ENCODE results near the gene IFT43.

The IFT43 gene

GRCh38 chr14:76019676-76020075 is 34.1 kb downstream of the IFT43 start:
- ATAC-seq: no peak

DNA sequence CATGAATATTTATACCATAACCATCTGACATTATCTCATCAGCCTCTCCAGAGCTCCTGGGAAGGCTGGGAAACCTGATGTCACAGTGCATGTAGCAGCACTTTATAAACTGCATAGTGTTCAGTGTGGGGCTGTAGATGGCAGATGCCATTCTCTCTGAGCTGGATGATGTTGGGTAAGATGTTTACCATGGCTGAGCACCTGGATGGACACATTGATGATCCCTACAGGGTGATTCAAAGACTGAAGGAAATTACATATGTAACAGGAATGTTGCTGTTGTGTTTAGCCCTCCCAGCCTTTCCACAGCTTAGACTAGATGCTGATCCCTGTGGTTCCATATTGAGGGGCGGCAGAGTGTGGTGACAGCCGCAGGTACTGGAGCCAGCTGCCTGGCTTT is 37.4 kb downstream of the IFT43 start:
- no peak for ATAC-seq

DNA sequence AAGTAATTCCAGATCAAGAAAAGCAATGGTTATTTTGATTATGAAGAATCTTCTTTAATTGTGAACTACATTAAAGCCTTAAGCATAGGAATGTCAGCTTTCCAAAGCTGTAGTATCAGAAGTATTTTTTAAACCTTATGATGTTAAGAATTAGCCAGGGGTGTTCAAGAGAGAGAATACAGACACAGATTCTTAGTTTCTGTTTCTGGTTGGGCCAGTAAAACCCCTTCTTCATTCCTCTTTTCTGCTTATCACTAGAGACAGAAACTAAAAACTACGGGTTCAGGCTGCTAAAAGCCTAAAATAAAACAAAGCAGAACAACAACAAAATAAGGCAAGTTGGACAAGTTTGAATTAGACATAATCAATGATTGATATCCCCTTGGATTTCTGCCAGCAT is 38.2 kb downstream of the IFT43 start:
- ATAC-seq: no peak

GRCh38 chr14:76024211-76024907 is 38.8 kb downstream of the IFT43 start:
- ATAC-seq: no peak

- no peak for ATAC-seq
Measured at GRCh38 chr14:76034566-76034965, 49.0 kb downstream of the IFT43 start.

- no peak for ATAC-seq
Measured at GRCh38 chr14:76040704-76041103, 55.1 kb downstream of the IFT43 start.

- no peak for ATAC-seq
Measured at GRCh38 chr14:76045773-76046172, 60.2 kb downstream of the IFT43 start.

- ATAC-seq: no peak
Measured at GRCh38 chr14:76050250-76050649, 64.7 kb downstream of the IFT43 start.

DNA sequence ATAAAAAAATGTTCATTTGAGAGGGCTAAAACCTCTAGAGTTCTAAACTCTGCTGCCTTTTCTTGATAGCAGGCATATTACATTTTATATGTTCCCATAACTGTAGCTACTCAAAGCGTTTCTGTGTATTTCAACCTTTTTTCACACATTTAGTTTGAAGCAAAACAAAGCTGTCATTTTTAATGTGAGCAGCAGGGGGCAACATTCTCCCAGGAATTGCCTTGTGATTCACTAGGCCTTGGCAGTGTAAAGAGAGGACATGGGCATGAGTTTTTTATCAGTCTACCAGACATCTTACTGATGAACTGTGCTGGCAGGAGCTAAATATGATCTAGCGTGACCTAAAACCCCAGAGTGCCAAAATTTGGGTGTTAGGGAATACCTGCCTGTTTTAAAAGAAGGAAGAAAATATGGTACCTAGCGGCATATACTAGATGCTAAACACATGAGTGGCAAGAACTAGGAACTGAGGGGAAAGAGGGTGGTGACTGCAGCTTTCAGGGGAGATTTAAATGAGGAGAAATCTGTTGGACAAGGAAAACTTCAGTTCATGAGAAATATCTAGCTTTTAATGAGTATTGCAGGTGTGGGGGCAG is 65.3 kb downstream of the IFT43 start:
- ATAC-seq: peak in 1 of 2 donors; percentile 30

GRCh38 chr14:76051717-76052465 is 66.3 kb downstream of the IFT43 start:
- no peak for ATAC-seq

DNA sequence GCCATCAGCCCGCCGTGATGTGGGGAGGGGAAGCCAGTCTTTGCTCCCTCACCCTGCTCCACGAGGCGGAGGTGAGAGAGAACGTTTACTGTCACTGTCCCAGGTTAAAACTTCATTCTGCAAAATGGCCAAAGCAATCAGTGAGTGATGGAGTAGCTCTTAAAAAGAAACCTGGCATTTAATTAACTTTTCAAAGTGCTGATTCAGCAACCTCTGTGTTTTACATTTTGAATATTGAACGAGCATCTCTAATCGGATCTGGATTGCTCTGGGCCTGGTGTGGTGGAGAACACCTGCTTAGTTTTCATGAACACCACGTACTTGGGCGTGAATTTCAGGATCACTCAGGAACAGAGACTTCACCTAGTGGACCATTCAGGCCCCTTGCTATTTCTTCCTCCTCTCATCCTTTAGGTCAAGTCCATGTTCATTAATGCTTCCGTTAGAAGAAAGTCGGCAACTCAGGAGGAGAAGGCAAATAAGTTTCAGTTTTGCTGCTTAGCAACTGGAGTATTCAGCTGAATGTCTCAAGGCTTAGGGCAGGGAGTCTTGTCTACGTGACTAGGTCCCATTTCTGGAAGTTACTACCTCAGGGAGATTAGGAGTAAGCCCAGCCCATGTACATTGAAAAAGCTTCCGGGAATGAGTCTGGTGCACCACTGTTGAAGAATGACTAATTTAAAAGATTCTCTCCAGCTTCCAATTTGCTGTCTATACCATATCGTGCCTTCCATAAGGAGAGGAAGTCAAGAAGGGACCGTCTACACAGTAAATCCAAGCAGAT is 68.2 kb downstream of the IFT43 start:
- no peak for ATAC-seq

GRCh38 chr14:76055330-76055729 is 69.8 kb downstream of the IFT43 start:
- ATAC-seq: no peak

DNA sequence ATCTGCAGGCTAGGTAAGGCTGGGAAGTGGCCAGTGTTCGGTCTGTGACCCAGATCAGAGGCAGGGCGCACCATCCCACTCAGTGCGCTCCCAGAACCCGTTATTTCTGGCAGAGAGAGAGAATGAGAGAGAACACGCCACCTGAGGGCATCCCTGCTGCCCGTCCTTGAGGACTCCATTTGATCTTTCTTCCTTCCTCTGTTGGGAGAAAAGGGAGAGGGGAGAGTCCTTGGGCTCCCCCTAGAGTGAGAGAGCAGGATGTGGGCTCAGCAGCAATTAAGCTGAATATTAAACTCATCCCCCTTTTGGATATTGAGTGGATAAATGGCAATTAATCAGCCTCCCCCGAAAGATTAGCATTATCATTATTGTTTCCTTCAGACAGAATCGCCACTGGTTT is 70.6 kb downstream of the IFT43 start:
- ATAC-seq: no peak

GRCh38 chr14:76057914-76058313 is 72.4 kb downstream of the IFT43 start:
- ATAC-seq: no peak

DNA sequence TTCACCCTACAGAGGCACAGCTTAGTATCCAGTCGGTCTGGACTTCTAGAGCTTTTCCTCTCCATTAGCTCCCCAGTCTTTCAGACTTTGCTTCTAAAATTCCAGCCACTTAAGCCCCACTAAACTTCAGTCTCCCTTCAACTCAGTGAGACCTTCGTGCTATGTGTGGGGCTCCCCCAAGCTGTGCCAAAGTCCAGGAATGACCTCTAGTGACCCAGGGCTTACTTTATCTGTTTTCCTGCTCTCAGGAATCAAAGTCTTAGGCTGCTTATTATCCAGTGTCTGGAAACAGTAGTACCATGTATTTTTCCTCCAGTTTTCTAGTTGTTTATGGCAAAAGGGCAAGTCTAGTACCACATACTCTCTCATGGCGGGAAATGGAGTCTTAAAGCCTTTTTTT is 77.8 kb downstream of the IFT43 start:
- no peak for ATAC-seq

GRCh38 chr14:76065519-76065918 is 80.0 kb downstream of the IFT43 start:
- no peak for ATAC-seq

DNA sequence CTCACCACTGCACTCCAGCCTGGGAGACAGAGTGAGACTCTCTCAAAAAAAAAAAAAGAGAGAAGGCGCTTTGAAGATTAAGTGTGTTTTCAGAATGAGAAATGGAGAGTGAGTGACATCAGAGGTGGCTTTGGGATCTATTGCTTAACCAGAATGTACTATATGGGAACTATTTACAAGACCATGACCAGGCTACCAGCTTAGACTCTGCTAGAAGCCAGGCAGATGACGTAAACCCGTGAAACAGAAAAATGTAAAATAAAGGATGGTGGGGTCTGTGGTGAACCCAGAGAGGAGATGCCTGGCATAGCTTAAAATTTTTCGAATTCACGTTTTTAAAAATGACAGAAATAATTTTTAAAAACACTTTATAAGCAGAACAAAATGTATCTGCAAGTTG is 82.0 kb downstream of the IFT43 start:
- ATAC-seq: no peak

DNA sequence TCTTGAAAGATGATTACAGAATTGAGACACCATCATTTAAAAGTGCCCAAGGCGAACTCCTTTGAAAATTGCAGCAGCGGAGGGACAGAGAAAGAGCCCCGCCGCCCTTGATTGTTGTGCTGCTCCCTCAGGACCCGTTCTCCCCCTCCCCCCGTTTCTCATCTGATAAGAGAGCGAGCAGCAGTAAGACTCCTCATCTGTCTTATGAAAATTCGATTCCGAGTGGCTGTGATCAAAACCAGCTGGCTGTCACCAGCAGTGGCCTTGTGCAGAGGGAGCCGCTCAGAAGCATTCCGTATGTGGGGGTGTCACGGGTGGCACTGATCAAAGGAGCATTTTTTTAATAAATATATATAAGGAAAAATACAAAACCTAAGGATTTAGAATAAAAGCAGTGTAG is 88.2 kb downstream of the IFT43 start:
- no peak for ATAC-seq

DNA sequence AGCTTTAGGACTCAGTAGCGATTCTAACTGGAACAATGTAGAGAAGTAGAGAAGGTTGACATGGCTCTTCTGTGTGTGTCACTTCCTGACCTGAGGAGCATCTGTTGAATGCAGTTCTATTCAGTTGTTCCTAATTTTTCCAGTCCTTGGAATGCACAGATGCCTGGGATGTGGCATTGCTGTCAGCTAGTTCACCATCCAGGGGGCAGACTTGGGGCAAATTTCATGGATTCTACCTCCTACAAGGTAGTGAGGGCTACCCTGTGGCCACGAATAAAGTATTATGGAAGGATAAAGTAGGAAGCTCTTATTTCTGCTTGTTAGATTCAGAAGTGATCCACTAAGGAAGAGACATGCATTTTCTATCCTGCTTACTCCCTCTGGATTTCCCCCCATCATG is 91.8 kb downstream of the IFT43 start:
- no peak for ATAC-seq

DNA sequence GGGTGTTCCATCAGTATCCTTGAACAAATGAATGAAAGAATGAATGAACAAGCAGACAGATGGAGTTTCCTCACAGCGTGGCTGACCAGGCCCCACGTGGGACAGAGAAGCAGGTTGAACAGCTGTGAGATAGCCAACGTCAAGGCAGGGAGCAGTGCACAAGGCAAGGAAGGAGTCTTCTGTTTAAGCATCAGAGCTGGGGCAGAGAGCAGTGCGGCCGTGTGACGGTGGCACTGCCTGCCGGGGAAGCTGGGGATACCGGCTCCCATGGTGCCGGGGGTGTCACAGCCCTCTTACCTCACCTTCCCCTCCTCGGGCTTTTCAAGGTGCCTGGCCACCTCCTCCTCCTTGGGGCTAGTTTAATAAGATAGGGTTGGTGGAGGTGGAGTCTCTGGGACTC is 92.9 kb downstream of the IFT43 start:
- ATAC-seq: no peak

GRCh38 chr14:76080025-76080424 is 94.5 kb downstream of the IFT43 start:
- no peak for ATAC-seq

GRCh38 chr14:76080471-76080870 is 94.9 kb downstream of the IFT43 start:
- no peak for ATAC-seq

DNA sequence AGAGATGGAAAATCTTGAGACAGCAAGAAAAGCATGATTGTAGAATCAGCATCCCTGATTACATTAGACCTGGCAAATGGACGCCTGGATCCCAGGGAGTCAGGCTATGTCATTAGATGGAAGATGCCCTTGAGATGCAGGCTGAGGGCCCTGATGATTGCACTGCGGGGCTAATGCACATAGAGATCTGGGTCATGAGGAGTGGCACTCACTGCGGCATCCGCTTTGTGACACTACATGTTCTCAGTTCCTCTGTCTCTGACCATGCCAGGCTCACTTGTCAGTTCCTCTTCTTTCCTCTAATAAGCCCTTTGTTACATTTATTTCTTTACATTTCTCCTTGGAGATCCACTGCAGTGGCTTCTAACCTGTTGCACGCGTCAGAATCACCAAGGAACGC is 96.1 kb downstream of the IFT43 start:
- no peak for ATAC-seq
